HG02623 (cell line): ENCODE data around the gene TMEM114.

Experiments used
- ATAC-seq: cut with Tn5 transposase; IDR thresholded peaks from one replicate; pipeline ENCODE4 v1.9.1; 2021; ENCODE audit warnings: moderate library complexity; ENCODE audit not compliant: unreplicated experiment

TMEM114 gene

GRCh38 chr16:8589900-8590688 lies at the start of gene TMEM114:
TMEM114 (minus strand) TSS chr16:8590511; CDS start chr16:8589838, 673 bp downstream.
- ATAC-seq, result no peak

DNA sequence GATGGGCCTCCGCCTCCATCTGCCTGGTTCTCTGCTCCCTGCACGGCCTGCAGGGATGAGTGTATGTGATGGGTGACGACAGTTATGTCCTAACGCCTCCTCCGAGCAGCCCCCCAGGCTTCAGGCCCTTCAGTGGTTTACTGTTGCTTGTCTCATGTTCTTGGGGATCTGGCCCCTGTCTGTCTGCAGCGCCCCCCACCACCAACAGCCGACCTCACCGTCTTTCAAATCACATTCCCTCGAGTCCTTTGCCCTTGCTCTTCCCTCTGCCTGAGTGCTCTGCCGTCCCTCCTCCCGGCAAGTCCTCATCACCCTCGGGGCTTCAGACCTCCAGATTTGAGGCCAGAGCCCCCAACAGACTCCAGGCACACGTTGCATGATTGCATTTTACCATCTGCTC lies 49.4 kb upstream of the TMEM114 start:
- no peak for ATAC-seq

DNA sequence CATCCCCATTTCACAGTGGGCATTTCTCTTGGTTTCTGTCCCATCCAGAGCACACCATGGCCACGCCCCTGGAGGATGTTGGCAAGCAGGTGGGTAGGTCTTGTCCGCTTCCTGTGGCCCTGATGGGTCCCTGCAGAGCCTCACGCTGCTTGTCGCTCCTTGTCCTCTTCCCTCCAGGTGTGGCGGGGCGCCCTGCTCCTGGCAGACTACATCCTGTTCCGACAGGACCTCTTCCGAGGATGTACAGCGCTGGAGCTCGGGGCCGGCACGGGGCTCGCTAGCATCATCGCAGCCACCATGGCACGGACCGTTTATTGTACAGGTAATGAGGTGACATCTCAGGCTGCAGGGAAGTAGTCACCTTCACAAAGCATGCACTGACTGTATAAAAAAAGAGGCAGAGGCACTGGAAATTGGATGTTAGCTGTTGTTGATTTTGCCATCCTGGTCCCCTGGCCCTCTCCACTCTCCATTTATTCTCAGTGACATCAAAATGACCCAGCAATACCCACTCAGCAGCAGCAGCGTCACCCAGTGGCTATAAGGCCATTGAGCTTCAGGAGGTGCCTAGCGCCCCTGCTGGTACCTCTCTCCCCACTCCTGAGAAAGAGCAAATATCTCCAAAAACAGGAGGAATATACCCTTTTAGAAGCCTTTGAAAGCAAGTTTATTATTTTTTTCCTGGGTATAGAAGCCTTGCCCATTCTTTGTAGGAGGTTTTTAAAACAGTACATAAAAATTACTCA lies 44.9 kb upstream of the TMEM114 start:
- no peak for ATAC-seq

DNA sequence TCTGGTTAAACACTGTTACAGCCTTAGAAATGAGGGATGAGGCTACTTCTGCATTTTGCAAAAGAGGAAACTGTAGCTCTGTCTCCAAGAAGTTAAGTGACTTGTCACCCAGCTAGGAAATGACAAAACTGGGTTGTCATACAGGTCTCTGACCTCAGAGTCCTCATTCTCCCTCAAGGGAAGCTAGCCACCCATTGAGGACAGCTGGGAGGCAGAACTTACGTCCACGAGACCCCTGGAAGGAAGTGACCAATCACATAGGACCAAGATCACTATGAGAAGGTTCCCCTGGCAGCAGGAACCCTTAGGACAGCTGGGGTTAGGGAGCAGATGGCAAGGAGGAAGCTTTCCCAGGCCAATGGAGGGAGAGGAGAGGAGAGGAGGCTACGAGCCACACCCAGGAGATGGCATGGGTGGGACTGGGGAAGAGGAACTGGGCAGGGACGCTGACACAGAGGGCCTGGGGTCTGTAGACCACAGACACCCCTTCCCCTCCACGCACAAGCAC lies 42.4 kb upstream of the TMEM114 start:
- no peak for ATAC-seq

GRCh38 chr16:8631818-8632465 lies 41.6 kb upstream of the TMEM114 start:
- ATAC-seq, result no peak

GRCh38 chr16:8631373-8631772 lies 41.1 kb upstream of the TMEM114 start:
- no peak for ATAC-seq

GRCh38 chr16:8630255-8630953 lies 40.1 kb upstream of the TMEM114 start:
- no peak for ATAC-seq

DNA sequence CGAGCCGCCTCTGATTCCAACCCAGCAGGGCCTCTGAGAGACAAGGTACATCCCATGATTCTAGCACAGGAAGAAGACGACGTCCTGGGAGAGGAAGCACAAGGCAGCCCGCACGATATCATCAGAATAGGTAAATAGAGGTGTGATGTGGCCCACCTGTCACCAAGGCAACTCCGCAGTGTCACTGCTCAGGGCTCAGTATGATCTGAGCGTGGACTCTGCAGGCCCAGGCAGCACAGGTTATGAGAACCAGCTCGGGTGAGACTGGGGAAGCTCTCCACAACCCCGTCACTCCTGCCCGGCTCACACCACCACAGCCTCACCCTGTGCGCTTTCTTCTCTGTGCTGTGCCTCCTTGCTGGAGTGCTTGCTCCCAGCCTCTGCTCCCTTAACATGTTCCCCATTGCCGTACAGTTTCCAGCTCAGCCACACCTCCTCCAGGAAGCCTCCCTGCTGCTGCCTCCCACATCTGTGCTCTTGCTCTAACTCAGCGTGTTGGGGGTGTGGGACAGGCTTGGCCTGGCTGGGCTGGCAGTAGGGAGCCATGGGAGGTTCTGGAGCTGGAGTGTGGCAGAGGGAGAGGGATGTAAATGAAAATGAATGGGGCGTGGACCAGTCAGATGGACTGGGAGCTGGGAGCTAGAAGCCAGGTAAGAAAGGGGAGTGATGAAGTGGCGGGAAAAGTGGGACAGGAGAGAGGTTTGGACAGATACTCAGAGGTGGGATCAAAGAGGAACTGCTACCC lies 38.8 kb upstream of the TMEM114 start:
- no peak for ATAC-seq

- no peak for ATAC-seq
These were observed 37.1 kb upstream of the TMEM114 start for GRCh38 chr16:8627456-8627855.

DNA sequence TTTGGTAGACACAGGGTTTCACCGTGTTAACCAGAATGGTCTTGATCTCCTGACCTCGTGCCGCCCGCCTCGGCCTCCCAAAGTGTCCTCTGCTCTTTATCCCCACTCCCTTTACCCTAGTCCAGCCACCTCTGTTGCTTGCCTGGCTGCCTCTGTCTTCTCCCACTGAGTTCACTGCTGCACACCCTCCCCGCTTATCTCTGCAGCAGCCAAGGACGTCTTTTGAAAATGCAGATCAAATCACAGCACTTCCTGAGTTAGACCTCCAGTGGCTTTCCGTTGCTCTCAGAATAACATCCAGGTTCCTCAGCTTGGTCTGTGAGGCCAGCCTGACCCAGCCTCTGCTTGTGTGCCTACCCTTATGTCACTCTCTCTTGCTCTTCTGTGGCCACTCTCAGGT lies 36.6 kb upstream of the TMEM114 start:
- ATAC-seq, result no peak

DNA sequence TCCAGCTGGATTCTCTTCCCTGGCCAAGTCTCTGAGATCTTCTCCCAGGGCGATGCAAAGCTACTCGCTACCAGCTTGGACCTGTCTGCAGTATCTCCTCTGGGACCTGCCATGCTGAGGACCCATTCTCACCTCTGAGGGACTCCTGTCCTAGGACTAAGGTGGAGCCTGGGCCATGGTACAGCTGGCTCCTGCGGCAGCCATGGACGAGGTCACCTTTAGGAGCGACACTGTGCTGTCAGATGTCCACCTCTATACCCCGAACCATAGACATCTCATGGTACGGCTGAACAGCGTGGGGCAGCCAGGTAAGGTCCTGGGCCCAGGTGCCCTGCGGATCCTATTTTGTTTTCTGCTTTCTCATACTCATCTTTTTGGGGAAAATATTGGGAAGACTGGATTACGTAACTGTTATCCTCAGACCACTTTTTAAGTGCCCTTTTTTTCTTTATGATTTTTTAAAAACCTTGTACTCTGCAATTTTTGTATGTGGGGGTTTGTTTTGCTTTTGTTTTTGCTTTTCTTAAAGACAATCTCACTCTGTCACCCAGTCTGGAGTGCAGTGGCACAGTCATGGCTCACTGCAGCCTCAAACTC lies 35.3 kb upstream of the TMEM114 start:
- no peak for ATAC-seq

GRCh38 chr16:8623634-8624033 lies 33.3 kb upstream of the TMEM114 start:
- no peak for ATAC-seq

- no peak for ATAC-seq
These were observed 32.0 kb upstream of the TMEM114 start for GRCh38 chr16:8622315-8622656.

DNA sequence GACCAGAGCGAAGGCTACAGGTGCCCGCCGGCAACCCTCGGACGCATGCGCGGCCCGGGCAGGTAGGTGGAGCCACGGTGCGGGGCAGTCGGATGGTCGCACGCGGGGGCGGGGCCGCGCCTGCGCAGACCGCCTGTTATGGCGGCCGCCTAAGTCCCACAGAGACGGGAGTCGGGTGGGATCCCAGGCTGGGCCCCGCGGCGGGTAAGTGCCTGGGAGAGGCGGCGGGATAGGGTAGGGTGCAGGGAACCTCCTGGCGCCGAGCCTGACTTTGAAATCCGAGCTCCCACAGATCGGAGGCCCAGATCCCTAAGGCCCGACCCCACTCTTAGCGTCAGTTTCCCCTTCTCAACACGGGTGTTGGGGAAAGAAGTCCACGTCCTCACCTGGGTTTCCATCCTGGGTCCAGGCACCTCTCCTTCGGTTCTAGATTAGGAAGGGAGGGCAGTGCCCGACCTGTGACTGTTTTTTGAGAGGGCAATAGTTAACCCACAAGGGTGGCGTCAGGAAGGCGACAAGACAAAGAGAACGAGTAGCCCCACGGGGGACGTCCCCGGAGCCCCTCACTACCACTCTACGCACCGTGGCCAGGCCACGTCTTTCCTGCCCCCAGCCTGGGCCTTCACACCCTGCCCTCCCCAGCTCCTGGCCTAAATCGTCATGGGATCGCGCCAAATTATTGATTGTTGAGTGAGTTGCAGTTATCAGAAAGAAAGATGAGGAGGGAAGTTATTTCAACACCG lies 31.4 kb upstream of the TMEM114 start, which contains the start of gene METTL22:
METTL22 (plus strand) TSS at position 127 of the 743 bp plus-strand sequence. CDS start 3,968 bp downstream, outside the sequence.
- peak; percentile 95 for ATAC-seq

DNA sequence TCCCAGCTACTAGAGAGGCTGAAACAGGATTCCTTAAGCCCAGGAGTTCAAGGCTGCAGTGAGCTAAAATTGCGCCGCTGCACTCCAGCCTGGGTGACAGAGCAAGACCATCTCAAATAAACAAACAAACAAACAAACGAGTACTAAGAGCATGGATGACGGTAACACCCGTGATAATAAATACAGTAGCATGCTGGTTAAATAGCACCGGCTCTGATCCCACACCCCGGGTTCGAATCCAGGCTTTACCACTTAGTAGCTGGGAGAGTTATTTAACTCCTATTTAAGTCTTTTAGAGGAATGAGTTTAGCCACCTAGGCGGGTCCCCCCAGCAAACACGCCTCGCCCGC lies 30.9 kb upstream of the TMEM114 start:
- no peak for ATAC-seq

GRCh38 chr16:8620535-8620934 lies 30.2 kb upstream of the TMEM114 start:
- no peak for ATAC-seq

DNA sequence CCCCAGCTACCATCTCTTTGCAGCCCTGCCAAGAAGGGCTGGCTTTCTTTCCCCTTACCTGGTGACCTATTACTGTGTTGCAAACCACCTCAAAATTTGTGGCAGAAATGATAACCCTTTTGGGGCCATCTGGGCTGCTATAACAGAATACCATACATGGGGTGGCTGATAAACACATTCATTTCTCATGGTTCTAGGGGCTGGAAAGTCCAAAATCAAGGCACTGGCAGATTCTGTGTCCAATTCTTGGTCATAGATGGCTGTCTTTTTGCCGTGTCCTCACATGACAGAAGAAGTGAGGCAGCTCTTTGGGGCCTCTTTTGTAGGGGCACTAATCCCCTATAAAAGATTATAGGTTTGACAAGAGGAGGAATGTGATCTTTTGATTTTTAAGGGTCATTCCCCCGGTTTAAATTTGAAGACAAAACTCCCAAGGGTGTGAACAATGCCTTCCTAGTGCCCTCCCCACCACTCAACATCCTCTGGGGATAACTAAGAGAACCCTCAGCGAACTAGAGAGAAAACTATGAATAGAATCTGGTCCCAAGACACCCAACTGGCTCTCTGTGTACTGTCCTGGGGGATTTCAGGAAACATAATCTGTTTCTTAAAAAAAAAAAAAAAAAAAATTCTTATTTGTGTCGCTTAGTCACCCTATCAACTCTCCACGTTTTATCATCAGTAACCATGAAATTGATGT lies 29.5 kb upstream of the TMEM114 start:
- ATAC-seq, result no peak

GRCh38 chr16:8614435-8615029 lies 24.2 kb upstream of the TMEM114 start:
- ATAC-seq, result no peak
